ENCODE measurements around the gene EML4. TPM values are rescaled to one million over a fixed set of nuclear protein-coding genes. Genes with fewer than 3 reads are reported as not detected.

EML4 gene
- total and polyA plus RNA-seq, 2 of the 13 experiments (the other 11 are each of a cell fraction or from before 2014, with no cell fraction given), result 243 to 476 TPM

- Histone ChIP-seq H4K20me1 (ENCODE audit: insufficient read depth, low read length) (peaks cover 69% of the 10 kb centered on the region), H3K27ac (ENCODE audit: extremely low read length, insufficient read depth, low read length) (peak overlapping the region; percentile 78), H3K4me3 (replicated peaks in 1 of 3; ENCODE audit: insufficient read depth in 1 of 3, low read depth in 2 of 3, low read length in 3 of 3) (peak overlapping the region in 1 of 3 experiments; percentile 41; a peak in 1 of 6 replicates), H3K36me3 (replicated peaks in 1 of 2; ENCODE audit: control insufficient read depth in 1 of 2, insufficient read depth in 2 of 2, low read length in 2 of 2) (peaks cover 4 to 25% of the 10 kb centered on the region in 2 experiments), H3K9me3 (ENCODE audit: low read length) (no peaks in the 10 kb centered on the region), H3K27me3 (ENCODE audit: control insufficient read depth in 1 of 2, insufficient read depth in 2 of 2, low read length in 2 of 2) (no peaks in the 10 kb centered on the region), H3K4me2 (ENCODE audit: low read depth, low read length) (peak overlapping the region; percentile 67), H2AFZ (ENCODE audit: low read length) (no peak overlapping the region), H3K79me2 (ENCODE audit: insufficient read depth, low read length) (peaks cover 99% of the 10 kb centered on the region), H3K4me1 (ENCODE audit: insufficient read depth, low read length) (peaks cover 100% of the 10 kb centered on the region), H3K9ac (ENCODE audit: insufficient read depth, low read depth, low read length) (peak overlapping the region; percentile 53)
- intact Hi-C loops (cut with micrococcal nuclease; ENCODE audit: unreplicated experiment) (loop anchor here (1.0 to 5.0 kb wide), 3 partner anchors 100 to 344 kb away; no protein-coding TSS in a partner anchor), in situ Hi-C loops (cut with HindIII; ENCODE audit: extremely low pct_ligation_motif_present, low pct_unique_long_range_greater_than_20kb) (loop anchor here (5.0 to 25.0 kb wide), 2 partner anchors 99 to 334 kb away; no protein-coding TSS in a partner anchor)
- POLR2A ChIA-PET, result interaction anchor here (1.0 to 4.2 kb wide), 6 partner anchors 14 to 105 kb away, joined by 5 to 33 read pairs (median 15); no protein-coding TSS in a partner anchor
- WGBS (ENCODE audit: low lambda C conversion rate), result 43% methylated on average over 9 of the region's 9 CpGs
- ATAC-seq, result peak; percentile 73
- TSS peak; percentile 1 for BruUV-seq (replicated peaks)
- CTCF ChIA-PET (ENCODE audit: low intra/inter-chr PET ratio, low total read pairs), result interaction anchor here (0.8 to 2.4 kb wide), 4 partner anchors 16 to 110 kb away, joined by 3 to 39 read pairs (median 4); no protein-coding TSS in a partner anchor
- peak; percentile 21 for FAIRE-seq
- peak; percentile 83 for DNase-seq (ENCODE audit: low spot score)
- TF ChIP-seq ARID5B (CRISPR knock-in tag; IDR thresholded peaks at IDR 0.05) (peak; percentile 93), ZNF318 (CRISPR knock-in tag; IDR thresholded peaks at IDR 0.05) (no peak), ZNF441 (CRISPR knock-in tag; IDR thresholded peaks at IDR 0.05; ENCODE audit: borderline replicate concordance) (0 out of 2 replicates have a peak, but pooled peaks have one; percentile 7), ZNF574 (CRISPR knock-in tag; IDR thresholded peaks at IDR 0.05) (0 out of 2 replicates have a peak, but pooled peaks have one; percentile 22), ZNF616 (CRISPR knock-in tag; IDR thresholded peaks at IDR 0.05; ENCODE audit: low read depth) (peak; percentile 68; the same call in 1 of the 2 replicates)
Observed at GRCh38 chr2:42196403-42197267, 27.5 kb downstream of the EML4 start.

All from HepG2 (cell line).